ENCODE results near the gene BARHL2.

DNA sequence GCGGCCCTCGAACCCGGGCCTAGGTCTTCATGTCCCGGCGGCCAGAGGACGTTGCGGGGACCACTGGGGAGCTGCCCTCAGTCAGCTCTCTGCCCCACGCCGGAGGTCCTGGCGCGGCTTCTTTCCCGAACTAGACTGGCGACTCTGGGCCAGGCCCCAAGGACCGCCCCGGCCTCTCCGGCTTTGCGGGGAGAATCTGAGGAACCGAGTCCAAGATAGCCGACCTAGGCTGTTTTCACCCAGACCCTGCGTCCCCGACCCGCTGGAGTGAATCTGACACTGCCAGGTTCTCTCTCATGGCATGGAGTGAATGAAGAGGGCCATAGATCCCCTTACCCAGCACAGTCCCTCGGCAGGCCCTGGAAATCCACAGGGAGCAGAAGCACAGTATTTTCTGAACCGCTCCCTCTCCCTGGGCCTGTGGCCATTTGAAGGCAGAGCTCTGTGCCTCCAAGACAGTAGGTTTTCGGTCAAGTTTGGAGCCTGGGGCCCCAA is 9.9 kb upstream of the BARHL2 start:
- TF ChIP-seq, protein P1, sequence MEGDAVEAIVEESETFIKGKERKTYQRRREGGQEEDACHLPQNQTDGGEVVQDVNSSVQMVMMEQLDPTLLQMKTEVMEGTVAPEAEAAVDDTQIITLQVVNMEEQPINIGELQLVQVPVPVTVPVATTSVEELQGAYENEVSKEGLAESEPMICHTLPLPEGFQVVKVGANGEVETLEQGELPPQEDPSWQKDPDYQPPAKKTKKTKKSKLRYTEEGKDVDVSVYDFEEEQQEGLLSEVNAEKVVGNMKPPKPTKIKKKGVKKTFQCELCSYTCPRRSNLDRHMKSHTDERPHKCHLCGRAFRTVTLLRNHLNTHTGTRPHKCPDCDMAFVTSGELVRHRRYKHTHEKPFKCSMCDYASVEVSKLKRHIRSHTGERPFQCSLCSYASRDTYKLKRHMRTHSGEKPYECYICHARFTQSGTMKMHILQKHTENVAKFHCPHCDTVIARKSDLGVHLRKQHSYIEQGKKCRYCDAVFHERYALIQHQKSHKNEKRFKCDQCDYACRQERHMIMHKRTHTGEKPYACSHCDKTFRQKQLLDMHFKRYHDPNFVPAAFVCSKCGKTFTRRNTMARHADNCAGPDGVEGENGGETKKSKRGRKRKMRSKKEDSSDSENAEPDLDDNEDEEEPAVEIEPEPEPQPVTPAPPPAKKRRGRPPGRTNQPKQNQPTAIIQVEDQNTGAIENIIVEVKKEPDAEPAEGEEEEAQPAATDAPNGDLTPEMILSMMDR (IDR thresholded peaks at IDR 0.05): no peak
- TF ChIP-seq POLR2A (IDR thresholded peaks at IDR 0.05): no peak
